GM12874 (cell line): Measurements from ENCODE around the gene GARNL3.

Experiments
- CTCF ChIP-seq: IDR thresholded peaks from 2 replicates; pipeline ENCODE4 v1.5.1; 2011; ENCODE audit warnings: low read depth, mild to moderate bottlenecking, control low read depth, low read length, moderate library complexity; ENCODE audit not compliant: insufficient read depth

GARNL3 gene

GRCh38 chr9:127281891-127282290 is 17.3 kb downstream of the GARNL3 start:
- TF ChIP-seq CTCF, result no peak

- TF ChIP-seq CTCF, result no peak
Measured at GRCh38 chr9:127282611-127283010, 18.0 kb downstream of the GARNL3 start.

- no peak for TF ChIP-seq CTCF
Measured at GRCh38 chr9:127283135-127283534, 18.6 kb downstream of the GARNL3 start.

- TF ChIP-seq CTCF, result peak; percentile 15; the same call in 1 of the 2 replicates
Measured at GRCh38 chr9:127283917-127284497, 19.4 kb downstream of the GARNL3 start.

GRCh38 chr9:127285965-127286364 is 21.4 kb downstream of the GARNL3 start:
- no peak for TF ChIP-seq CTCF

GRCh38 chr9:127290561-127291065 is 26.0 kb downstream of the GARNL3 start:
- TF ChIP-seq CTCF, result no peak

- TF ChIP-seq CTCF, result no peak
Measured at GRCh38 chr9:127291246-127291778, 26.7 kb downstream of the GARNL3 start.
